Measurements from ENCODE around the gene FAM222B.

DNA sequence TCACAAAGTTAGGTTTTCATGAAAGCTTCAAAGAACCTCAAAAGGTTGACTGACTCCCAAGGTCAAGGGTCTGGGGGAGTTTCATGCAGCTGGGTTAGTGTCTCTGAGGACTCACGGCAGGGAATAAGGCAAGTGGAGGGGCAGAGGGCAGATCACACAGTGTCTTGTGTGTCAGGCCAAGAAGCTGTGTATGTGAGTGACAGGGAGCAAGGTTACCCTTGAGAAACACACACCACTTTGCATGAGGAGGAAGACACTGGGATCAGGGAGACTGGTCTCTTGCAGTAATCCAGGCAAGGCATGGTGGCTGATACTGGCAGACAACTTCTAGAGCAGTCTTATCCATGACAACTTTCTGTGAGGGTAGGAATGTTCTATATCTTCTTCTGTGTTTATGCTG, 48.6 kb upstream of the FAM222B start:
- TF ChIP-seq CTCF (IDR thresholded peaks at IDR 0.05) (no peak), ZFX (IDR thresholded peaks at IDR 0.05; ENCODE audit: borderline replicate concordance) (no peak)
